ENCODE data around the gene FBXO10.

GRCh38 chr9:37498457-37498856 lies 77.7 kb downstream of the FBXO10 start:
- no peak for TF ChIP-seq CTCF (conservative IDR thresholded peaks at IDR 0.05)
- TF ChIP-seq ZFX (IDR thresholded peaks at IDR 0.05), result no peak

Measured in C4-2B (cell line).